Activated CD8-positive, alpha-beta T cell treated with anti-CD3 and anti-CD28 coated beads for 36 hours (primary cell): Measurements from ENCODE around the gene CCZ1. TPM values are rescaled to one million over a fixed set of nuclear protein-coding genes. Genes with fewer than 3 reads are reported as not detected.
"Not testable (repeated sequence)": the region's sequence is repeated elsewhere in the genome, so short reads cannot be mapped to it uniquely, and the experiment has no call there.

Experiments used
- ATAC-seq: fragments of 200-7000 bp; cut with Tn5 transposase; one replicate; pipeline ENCODE4 v1.10.0; 2021; ENCODE audit warnings: mild to moderate bottlenecking, moderate library complexity
- CTCF ChIA-PET: fragments of 350-600 bp; sonication (Branson Sonifier 250); formaldehyde crosslinking; loops from one replicate; lab custom pipeline; 2021; ENCODE audit warnings: antibody characterized with exemption; lab: Charles Lee
- POLR2A ChIA-PET: fragments of 350-600 bp; sonication (Branson Sonifier 250); formaldehyde crosslinking; loops from one replicate; lab custom pipeline; 2021; ENCODE audit warnings: antibody characterized with exemption; lab: Charles Lee
- DNase-seq: peaks from one replicate; pipeline ENCODE4 v3.0.0-alpha.2; 2020
- H3K27ac Mint-ChIP-seq: one replicate; pipeline ENCODE4 v1.8.0; 2021; ENCODE audit warnings: mild to moderate bottlenecking, mixed read lengths
- H3K27me3 Mint-ChIP-seq: one replicate; pipeline ENCODE4 v1.8.0; 2021; ENCODE audit warnings: mixed read lengths
- H3K36me3 Mint-ChIP-seq: one replicate; pipeline ENCODE4 v1.8.0; 2021; ENCODE audit warnings: low read depth, mixed read lengths
- H3K4me1 Mint-ChIP-seq: one replicate; pipeline ENCODE4 v1.8.0; 2021; ENCODE audit warnings: low read depth, mixed read lengths
- H3K4me3 Mint-ChIP-seq: one replicate; pipeline ENCODE4 v1.8.0; 2021; ENCODE audit warnings: mild to moderate bottlenecking, moderate library complexity, mixed read lengths
- H3K9me3 Mint-ChIP-seq: one replicate; pipeline ENCODE4 v1.8.0; 2021; ENCODE audit warnings: mixed read lengths
- intact Hi-C: fragments of 100-400 bp; cut with micrococcal nuclease; formaldehyde crosslinking; loops from one replicate; pipeline ENCODE4 v1.10.0; 2022
- total RNA-seq, 2 experiments: library from RNA; stranded (reverse); gene quantifications; one replicate each; pipeline ENCODE4 v1.2.3, GENCODE V29; 2021
- TF ChIP-seq, protein P1 (sequence below): fragments of 200-600 bp; IDR thresholded peaks from one replicate; pipeline ENCODE4 v1.8.0; 2022; ENCODE audit warnings: antibody characterized with exemption, mild to moderate bottlenecking

The CCZ1 gene
- total RNA-seq, 2 experiments from 2014 or later = 102 to 107 TPM

DNA sequence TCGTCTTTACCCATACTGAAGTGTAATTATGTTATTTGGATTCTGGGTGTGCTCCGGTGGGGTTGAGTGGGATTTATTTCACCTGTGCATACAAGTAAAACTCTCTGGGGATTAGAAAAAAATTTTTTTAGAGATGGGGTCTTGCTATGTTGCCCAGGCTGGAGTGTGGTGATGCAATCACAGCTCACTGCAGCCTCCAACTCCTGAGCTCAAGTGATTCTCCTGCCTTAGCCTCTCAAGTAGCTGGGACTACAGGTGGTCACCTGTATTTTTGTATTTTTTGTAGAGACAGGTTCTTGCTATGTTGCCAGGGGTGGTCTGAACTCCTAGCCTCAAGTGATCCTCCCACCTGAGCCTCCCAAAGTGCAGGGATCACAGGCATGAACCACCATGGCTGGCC, 8.3 kb upstream of the CCZ1 start:
- H3K36me3 Mint-ChIP-seq, H3K9me3 Mint-ChIP-seq, CTCF ChIA-PET, DNase-seq, H3K27ac Mint-ChIP-seq, intact Hi-C loops, H3K4me1 Mint-ChIP-seq, H3K27me3 Mint-ChIP-seq, POLR2A ChIA-PET, H3K4me3 Mint-ChIP-seq, ATAC-seq: not testable (repeated sequence)

DNA sequence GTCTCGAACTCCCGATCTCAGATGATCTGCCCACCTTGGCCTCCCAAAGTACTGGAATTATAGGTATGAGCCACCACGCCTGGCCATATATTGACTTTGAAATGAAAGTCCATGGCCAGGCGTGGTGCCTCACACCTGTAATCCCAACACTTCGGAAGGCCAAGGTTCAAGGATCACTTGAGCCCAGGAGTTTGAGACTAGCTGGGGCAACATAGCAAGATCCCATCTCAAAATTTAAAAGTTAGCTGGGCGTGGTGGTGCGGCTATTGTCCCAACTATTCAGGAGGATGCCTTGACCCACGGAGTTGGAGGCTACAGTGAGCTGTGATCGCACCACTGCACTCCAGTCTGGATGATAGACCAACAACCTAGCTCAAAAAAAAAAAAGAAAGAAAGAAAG, 6.0 kb upstream of the CCZ1 start:
- TF ChIP-seq, protein P1, sequence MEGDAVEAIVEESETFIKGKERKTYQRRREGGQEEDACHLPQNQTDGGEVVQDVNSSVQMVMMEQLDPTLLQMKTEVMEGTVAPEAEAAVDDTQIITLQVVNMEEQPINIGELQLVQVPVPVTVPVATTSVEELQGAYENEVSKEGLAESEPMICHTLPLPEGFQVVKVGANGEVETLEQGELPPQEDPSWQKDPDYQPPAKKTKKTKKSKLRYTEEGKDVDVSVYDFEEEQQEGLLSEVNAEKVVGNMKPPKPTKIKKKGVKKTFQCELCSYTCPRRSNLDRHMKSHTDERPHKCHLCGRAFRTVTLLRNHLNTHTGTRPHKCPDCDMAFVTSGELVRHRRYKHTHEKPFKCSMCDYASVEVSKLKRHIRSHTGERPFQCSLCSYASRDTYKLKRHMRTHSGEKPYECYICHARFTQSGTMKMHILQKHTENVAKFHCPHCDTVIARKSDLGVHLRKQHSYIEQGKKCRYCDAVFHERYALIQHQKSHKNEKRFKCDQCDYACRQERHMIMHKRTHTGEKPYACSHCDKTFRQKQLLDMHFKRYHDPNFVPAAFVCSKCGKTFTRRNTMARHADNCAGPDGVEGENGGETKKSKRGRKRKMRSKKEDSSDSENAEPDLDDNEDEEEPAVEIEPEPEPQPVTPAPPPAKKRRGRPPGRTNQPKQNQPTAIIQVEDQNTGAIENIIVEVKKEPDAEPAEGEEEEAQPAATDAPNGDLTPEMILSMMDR = no peak
- no peaks in the 10 kb centered on the region for H3K36me3 Mint-ChIP-seq
- no peaks in the 10 kb centered on the region for H3K4me1 Mint-ChIP-seq
- no peak for ATAC-seq
- intact Hi-C loops = no loop called here
- DNase-seq = no peak
- ChIA-PET POLR2A (no interaction called here), CTCF (interaction anchor here (1.3 kb wide), 1 partner anchor 12 kb away, joined by 3 read pairs; the partner anchor contains the start of gene OCM)
- H3K4me3 Mint-ChIP-seq = no peak overlapping the region
- no peak overlapping the region for H3K27ac Mint-ChIP-seq
- H3K9me3 Mint-ChIP-seq = no peaks in the 10 kb centered on the region
- no peaks in the 10 kb centered on the region for H3K27me3 Mint-ChIP-seq

DNA sequence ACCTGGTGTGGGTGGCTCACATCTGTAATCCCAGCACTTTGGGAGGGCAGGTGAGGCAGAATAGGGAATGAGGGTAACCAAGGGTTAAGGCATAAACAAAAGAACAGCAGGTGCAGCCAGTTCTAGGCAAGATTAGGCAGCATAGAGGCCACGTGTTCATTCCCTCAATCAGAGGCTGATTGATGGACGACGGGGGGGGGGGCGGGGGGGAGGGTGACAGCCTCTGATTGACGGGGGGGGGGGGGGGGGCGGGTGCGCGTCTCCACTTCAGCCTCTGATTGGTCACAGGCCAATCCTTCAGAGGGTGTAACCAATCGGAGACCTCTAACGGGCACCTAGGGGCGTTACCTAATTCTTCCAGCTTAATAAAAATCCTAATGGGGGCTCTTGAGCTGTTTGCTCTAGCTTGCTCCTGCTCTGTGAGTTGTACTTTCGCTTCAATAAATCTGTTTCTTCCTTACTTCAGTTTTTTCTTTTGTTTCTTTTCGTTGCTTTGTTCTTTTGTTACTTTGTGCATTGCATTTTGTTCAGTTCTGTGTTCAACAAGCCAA, 1.1 kb upstream of the CCZ1 start:
- H3K27me3 Mint-ChIP-seq, ATAC-seq, H3K36me3 Mint-ChIP-seq, H3K9me3 Mint-ChIP-seq, intact Hi-C loops, H3K4me1 Mint-ChIP-seq, CTCF ChIA-PET, H3K27ac Mint-ChIP-seq, DNase-seq, POLR2A ChIA-PET: not testable (repeated sequence)
- peak overlapping the region; percentile 47 for H3K4me3 Mint-ChIP-seq

DNA sequence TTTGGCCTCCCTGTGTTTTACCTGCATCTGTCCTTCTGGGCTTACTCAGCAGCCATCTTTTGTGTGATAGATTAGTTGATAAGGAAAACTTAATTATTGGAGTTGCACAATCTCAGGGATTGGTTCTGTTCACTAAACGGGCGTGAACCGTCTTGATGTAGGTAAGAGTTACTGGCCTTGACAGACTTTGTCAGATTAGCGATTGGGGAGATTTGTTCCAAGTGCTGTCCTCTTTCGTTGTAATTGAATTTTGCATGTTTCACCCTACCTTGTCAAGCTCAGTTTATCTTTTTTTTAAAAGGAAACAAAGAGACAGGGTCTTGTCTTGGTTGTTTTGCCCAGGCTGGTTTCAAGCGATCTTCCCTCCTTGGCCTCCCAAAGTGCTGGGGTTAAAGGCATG, 4.5 kb downstream of the CCZ1 start:
- DNase-seq, H3K4me3 Mint-ChIP-seq, H3K27me3 Mint-ChIP-seq, H3K4me1 Mint-ChIP-seq, POLR2A ChIA-PET, H3K9me3 Mint-ChIP-seq, ATAC-seq, H3K36me3 Mint-ChIP-seq, intact Hi-C loops, CTCF ChIA-PET, H3K27ac Mint-ChIP-seq: not testable (repeated sequence)

DNA sequence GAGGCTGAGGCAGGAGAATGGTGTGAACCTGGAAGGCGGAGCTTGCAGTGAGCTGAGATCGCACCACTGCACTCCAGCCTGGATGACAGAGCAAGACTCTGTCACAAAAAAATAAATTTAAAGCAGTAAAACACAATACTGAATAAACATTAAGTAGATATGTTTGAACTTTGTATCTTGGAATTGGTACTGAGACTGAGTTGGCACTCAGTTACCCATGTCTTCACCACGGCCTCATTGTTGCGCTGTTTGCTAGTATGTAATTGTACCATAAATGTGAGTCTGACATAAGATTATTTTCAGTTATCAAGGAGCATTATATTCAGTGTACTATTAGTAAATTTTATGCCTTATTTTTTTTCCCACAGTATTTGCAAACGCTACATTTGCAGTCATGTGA, 6.2 kb downstream of the CCZ1 start:
- H3K9me3 Mint-ChIP-seq, H3K27me3 Mint-ChIP-seq, H3K4me1 Mint-ChIP-seq, intact Hi-C loops, POLR2A ChIA-PET, DNase-seq, CTCF ChIA-PET, H3K4me3 Mint-ChIP-seq, H3K36me3 Mint-ChIP-seq, ATAC-seq, H3K27ac Mint-ChIP-seq: not testable (repeated sequence)

DNA sequence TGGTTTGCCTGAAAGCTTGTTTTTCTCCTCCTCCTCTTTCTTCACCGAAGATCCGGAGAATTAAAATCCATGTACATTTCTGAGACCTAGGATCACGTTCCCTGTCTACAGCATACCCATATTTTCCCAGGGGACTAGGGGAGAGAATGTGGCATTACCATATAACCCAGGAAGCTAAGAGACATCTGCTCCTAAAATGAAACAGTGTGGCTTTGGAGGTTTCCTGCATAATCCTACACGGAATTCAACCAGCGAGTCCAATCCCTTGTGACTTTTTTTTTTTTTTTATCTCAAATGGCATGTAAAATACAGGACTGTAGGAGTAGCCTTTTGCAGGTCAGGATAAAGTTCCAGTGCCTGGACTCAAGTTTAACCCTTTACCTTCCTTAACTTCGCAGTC, 10.3 kb downstream of the CCZ1 start:
- POLR2A ChIA-PET, DNase-seq, H3K27me3 Mint-ChIP-seq, H3K4me3 Mint-ChIP-seq, H3K4me1 Mint-ChIP-seq, H3K9me3 Mint-ChIP-seq, intact Hi-C loops, H3K27ac Mint-ChIP-seq, ATAC-seq: not testable (repeated sequence)
- H3K36me3 Mint-ChIP-seq = peaks cover 11% of the 10 kb centered on the region
- CTCF ChIA-PET = interaction anchor here (0.7 kb wide), 1 partner anchor 23 kb away, joined by 3 read pairs; no protein-coding TSS in a partner anchor

DNA sequence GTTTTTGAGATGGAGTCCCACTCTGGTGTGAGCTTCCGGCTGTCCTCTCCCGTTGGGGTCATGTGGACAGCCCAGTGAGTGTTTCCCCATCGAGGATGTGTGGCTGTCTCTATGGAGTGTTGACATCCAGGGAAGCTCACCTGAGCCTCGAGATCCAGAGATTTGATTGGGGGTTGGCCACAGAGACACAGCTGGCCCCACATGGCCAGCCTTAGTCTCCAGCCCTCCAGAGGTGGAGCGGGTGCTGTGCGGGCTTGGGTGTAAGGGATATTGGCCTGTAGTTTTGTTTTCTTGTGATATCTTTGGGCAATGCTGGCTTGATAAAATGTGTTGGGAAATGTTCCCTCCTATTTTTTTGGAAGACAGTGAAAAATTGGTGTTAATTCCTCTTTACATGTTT, 18.0 kb downstream of the CCZ1 start:
- H3K9me3 Mint-ChIP-seq, DNase-seq, ATAC-seq, H3K27me3 Mint-ChIP-seq, CTCF ChIA-PET, H3K4me3 Mint-ChIP-seq, intact Hi-C loops, H3K4me1 Mint-ChIP-seq, POLR2A ChIA-PET, H3K36me3 Mint-ChIP-seq, H3K27ac Mint-ChIP-seq: not testable (repeated sequence)

DNA sequence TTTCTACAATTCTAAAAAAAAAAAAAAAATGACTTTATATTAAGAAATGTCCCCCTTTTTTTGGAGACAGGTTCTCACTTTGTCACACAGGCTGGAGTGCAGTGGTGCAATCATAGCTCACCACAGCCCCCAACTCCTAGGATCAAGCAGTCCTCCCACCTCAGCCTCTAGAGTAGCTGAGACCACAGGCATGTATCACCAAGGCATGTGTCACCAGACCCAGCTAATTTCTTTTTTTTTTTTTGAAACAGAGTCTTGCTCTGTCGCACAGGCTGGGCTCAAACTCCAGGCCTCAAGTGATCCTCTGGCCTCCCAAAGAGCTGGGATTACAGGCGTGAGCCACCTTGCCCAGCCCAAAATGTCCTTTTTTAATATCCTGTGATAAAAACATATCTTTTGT, 25.6 kb downstream of the CCZ1 start:
- DNase-seq, H3K27ac Mint-ChIP-seq, H3K4me1 Mint-ChIP-seq, CTCF ChIA-PET, H3K9me3 Mint-ChIP-seq, H3K27me3 Mint-ChIP-seq, H3K4me3 Mint-ChIP-seq, H3K36me3 Mint-ChIP-seq, POLR2A ChIA-PET, intact Hi-C loops, ATAC-seq: not testable (repeated sequence)

DNA sequence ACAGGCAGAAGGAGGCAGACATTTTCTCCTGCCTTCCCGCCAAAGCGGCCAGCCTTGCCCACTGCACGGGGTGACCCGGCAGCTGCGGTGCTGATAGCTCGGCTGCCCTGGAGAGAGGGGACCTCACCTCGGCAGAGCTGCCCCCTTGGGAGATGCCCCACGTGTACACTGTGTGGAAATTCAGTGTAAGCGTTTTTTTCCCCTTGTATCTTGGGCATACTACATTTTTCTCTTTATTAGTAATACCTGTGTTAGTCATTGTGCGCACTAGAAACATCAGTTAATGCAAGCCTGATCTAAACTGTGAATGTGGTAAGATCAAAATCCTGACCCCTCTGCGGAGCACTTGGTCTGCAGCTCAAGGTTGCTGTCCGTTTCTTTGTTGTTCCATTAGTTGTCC, 26.1 kb downstream of the CCZ1 start:
- POLR2A ChIA-PET, H3K27ac Mint-ChIP-seq, intact Hi-C loops, CTCF ChIA-PET, H3K4me1 Mint-ChIP-seq, H3K9me3 Mint-ChIP-seq, H3K36me3 Mint-ChIP-seq, H3K4me3 Mint-ChIP-seq, H3K27me3 Mint-ChIP-seq, DNase-seq, ATAC-seq: not testable (repeated sequence)

DNA sequence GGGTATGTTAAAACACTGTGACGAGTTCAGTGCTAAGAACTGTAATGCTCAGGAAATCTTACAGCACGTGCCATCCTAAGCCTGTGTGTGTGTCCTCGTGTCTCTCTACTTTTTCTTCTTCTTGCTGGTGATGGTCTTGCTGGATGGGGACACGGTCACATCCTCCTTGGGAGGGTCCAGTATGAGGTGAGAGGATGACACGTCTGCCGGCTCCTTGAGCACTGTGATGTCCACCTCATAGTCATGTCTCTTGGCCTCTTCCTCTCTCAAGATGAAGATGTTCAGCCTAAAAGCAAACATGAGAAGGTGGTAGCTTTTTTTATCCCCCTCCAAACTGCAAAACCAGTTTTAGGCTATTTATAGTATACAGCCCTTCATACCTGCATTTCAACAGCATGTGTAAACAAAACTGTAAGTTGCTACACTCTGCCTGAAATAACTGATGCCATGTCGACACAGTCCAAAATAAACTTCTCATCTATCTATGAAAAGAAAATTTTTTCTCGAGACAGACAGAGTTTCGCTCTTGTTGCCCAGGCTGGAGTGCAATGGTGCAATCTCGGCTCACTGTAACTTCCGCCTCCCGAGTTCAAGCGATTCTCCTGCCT, 27.8 kb downstream of the CCZ1 start:
- H3K4me3 Mint-ChIP-seq, DNase-seq, H3K9me3 Mint-ChIP-seq, H3K27me3 Mint-ChIP-seq, ATAC-seq, H3K36me3 Mint-ChIP-seq, POLR2A ChIA-PET, intact Hi-C loops, H3K27ac Mint-ChIP-seq, H3K4me1 Mint-ChIP-seq, CTCF ChIA-PET: not testable (repeated sequence)

DNA sequence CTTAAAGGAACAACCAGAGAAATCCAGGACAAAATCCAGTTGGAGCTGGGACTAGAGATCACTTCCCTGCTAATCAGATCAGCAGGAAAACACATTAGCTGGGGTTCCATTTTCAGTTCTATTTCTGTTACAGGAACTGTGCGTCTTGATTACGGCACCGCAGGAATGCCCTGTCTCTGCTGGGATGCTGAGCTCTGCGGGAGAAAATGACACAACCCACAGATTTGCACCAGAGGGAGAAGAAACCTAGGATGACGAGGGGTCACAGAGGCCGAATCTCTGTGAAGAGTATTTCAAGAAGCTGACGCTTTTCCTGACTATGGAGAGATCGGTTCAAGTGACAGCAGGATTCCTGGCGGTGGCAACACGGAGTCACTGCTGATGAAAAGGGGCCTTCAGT, 31.8 kb downstream of the CCZ1 start:
- H3K36me3 Mint-ChIP-seq, DNase-seq, H3K9me3 Mint-ChIP-seq, ATAC-seq, intact Hi-C loops, H3K4me1 Mint-ChIP-seq, POLR2A ChIA-PET, H3K27ac Mint-ChIP-seq, H3K27me3 Mint-ChIP-seq, CTCF ChIA-PET, H3K4me3 Mint-ChIP-seq: not testable (repeated sequence)
